Heart left ventricle (tissue), 13 donors: ENCODE data around the gene PRRX2.
"Not testable (repeated sequence)": the region's sequence is repeated elsewhere in the genome, so short reads cannot be mapped to it uniquely, and the experiment has no call there.

Experiments
- POLR2A ChIP-seq, 2 donors: fragments of 450-650 bp; IDR thresholded peaks; one replicate each; pipeline ENCODE4 v1.6.1; 2017; ENCODE audit warnings: antibody characterized with exemption in 2 of 2, mild to moderate bottlenecking in 2 of 2, moderate library complexity in 2 of 2
- TF ChIP-seq, protein P1 (sequence below), 12 donors: fragments of 200-600 bp; sonication (generic) in 4 of 12; IDR thresholded peaks; one replicate each; pipeline versions ENCODE4 v1.5.0 to v1.8.0; 2018 to 2022; ENCODE audit warnings: antibody characterized with exemption in 12 of 12, mild to moderate bottlenecking in 5 of 12
- donor health status: ischemic (EF 13 %, LVEDD 7.1; RV severe dilation, severe dysfunction).
- donor health status: DM: no; HTN: yes; CAD: no.
- donor health status: DM: no; HTN: no; CAD: no.
- donor health status: ischemic (EF 25% LVEDD 6.9; RV normal size, moderate dysfunction).
- donor health status: ischemic (EF 25% LVEDD 5.7; RV mildly dilated, moderate dysfunction).
- donor health status: ischemic (EF 35%, LVEDD 5.7; RV mildly dilated, moderate dysfunction).
- donor health status: nonischemic (EF 11% LVEDD 7.7; RV severe dilation, severe dysfunction).
- donor health status: DM: yes; HTN: yes; CAD: no.
- donor health status: PGD.
- donor health status: ischemic (EF 29% LVEDD 5.4; RV normal size, mild dysfunction).
- donor health status: nonischemic (EF 23%, LVEDD 6.1; RV moderate dilation, normal function).

- TF ChIP-seq, protein P1, sequence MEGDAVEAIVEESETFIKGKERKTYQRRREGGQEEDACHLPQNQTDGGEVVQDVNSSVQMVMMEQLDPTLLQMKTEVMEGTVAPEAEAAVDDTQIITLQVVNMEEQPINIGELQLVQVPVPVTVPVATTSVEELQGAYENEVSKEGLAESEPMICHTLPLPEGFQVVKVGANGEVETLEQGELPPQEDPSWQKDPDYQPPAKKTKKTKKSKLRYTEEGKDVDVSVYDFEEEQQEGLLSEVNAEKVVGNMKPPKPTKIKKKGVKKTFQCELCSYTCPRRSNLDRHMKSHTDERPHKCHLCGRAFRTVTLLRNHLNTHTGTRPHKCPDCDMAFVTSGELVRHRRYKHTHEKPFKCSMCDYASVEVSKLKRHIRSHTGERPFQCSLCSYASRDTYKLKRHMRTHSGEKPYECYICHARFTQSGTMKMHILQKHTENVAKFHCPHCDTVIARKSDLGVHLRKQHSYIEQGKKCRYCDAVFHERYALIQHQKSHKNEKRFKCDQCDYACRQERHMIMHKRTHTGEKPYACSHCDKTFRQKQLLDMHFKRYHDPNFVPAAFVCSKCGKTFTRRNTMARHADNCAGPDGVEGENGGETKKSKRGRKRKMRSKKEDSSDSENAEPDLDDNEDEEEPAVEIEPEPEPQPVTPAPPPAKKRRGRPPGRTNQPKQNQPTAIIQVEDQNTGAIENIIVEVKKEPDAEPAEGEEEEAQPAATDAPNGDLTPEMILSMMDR (IDR thresholded peaks at IDR 0.05), result not testable (repeated sequence)
- not testable (repeated sequence) for TF ChIP-seq POLR2A (IDR thresholded peaks at IDR 0.05)
Observed at GRCh38 chr9:129662239-129662638, 3.2 kb upstream of the PRRX2 start.
